ENCODE measurements around the gene VRTN. TPM values are rescaled to one million over a fixed set of nuclear protein-coding genes. Genes with fewer than 3 reads are reported as not detected.

Gene VRTN
- total and polyA plus RNA-seq, 2 of the 13 experiments (the other 11 are each of a cell fraction or from before 2014, with no cell fraction given) = not detected

- Histone ChIP-seq H3K4me2 (ENCODE audit: low read depth, low read length) (no peak overlapping the region), H3K4me3 (replicated peaks in 1 of 3; ENCODE audit: insufficient read depth in 1 of 3, low read depth in 2 of 3, low read length in 3 of 3) (no peak overlapping the region), H3K27me3 (ENCODE audit: control insufficient read depth in 1 of 2, insufficient read depth in 2 of 2, low read length in 2 of 2) (peaks cover 0 to 4% of the 10 kb centered on the region in 2 experiments; a peak in 1 of 5 replicates), H3K79me2 (ENCODE audit: insufficient read depth, low read length) (no peaks in the 10 kb centered on the region), H3K4me1 (ENCODE audit: insufficient read depth, low read length) (peaks cover 13% of the 10 kb centered on the region), H3K9me3 (ENCODE audit: low read length) (no peaks in the 10 kb centered on the region), H3K36me3 (replicated peaks in 1 of 2; ENCODE audit: control insufficient read depth in 1 of 2, insufficient read depth in 2 of 2, low read length in 2 of 2) (no peaks in the 10 kb centered on the region), H4K20me1 (ENCODE audit: insufficient read depth, low read length) (no peaks in the 10 kb centered on the region), H3K9ac (ENCODE audit: insufficient read depth, low read depth, low read length) (no peak overlapping the region), H3K27ac (ENCODE audit: extremely low read length, insufficient read depth, low read length) (no peak overlapping the region), H2AFZ (ENCODE audit: low read length) (no peak overlapping the region)
- FAIRE-seq (no peak), ATAC-seq (no peak), DNase-seq (ENCODE audit: low spot score) (no peak)
- intact Hi-C loops (cut with micrococcal nuclease; ENCODE audit: unreplicated experiment) = no loop called here
- POLR2A ChIA-PET = no interaction called here
- TF ChIP-seq ZBTB7B (CRISPR knock-in tag; IDR thresholded peaks at IDR 0.05) (no peak), ATF1 (CRISPR knock-in tag; IDR thresholded peaks at IDR 0.05) (no peak), JDP2 (CRISPR knock-in tag; IDR thresholded peaks at IDR 0.05; ENCODE audit: borderline replicate concordance) (no peak), ZNF546 (CRISPR knock-in tag; conservative IDR thresholded peaks at IDR 0.05) (no peak), SALL2 (CRISPR knock-in tag; IDR thresholded peaks at IDR 0.05) (no peak), ZSCAN25 (CRISPR knock-in tag; IDR thresholded peaks at IDR 0.05) (no peak), ESRRA (CRISPR knock-in tag; IDR thresholded peaks at IDR 0.05; ENCODE audit: low read depth) (no peak), ZBTB14 (CRISPR knock-in tag; IDR thresholded peaks at IDR 0.05) (no peak), JUNB (CRISPR knock-in tag; IDR thresholded peaks at IDR 0.05; ENCODE audit: borderline replicate concordance) (no peak), ZNF775 (CRISPR knock-in tag; IDR thresholded peaks at IDR 0.05; ENCODE audit: borderline replicate concordance) (no peak), ATF6 (CRISPR knock-in tag; conservative IDR thresholded peaks at IDR 0.05) (no peak), ZIK1 (CRISPR knock-in tag; IDR thresholded peaks at IDR 0.05; ENCODE audit: borderline replicate concordance, low read depth) (no peak), POLR2G (IDR thresholded peaks at IDR 0.05; ENCODE audit: low read depth, low read length) (no peak), MTA3 (CRISPR knock-in tag; IDR thresholded peaks at IDR 0.05) (no peak), ZNF44 (CRISPR knock-in tag; IDR thresholded peaks at IDR 0.05) (no peak), ZNF7 (CRISPR knock-in tag; IDR thresholded peaks at IDR 0.05) (no peak), BRCA1 (CRISPR knock-in tag; IDR thresholded peaks at IDR 0.05) (no peak), JUND (CRISPR knock-in tag; IDR thresholded peaks at IDR 0.05) (no peak)
- BruUV-seq (replicated peaks) = no TSS peak
- CTCF ChIA-PET (ENCODE audit: low intra/inter-chr PET ratio, low total read pairs) = no interaction called here
- in situ Hi-C loops (cut with HindIII; ENCODE audit: extremely low pct_ligation_motif_present, low pct_unique_long_range_greater_than_20kb) = no loop called here
- 24% methylated on average over 3 of the region's 3 CpGs for WGBS (ENCODE audit: low lambda C conversion rate)
Observed at GRCh38 chr14:74325446-74325845, 22.8 kb upstream of the VRTN start.

Measured in HepG2 (cell line).